NOMO-1 treated with dmso at 0.1 percent for 144 hours (cell line): Measurements from ENCODE around the gene MAGOH.
"Not testable (repeated sequence)": the region's sequence is repeated elsewhere in the genome, so short reads cannot be mapped to it uniquely, and the experiment has no call there.

ENCODE experiments used
- DNase-seq: peaks from one replicate; lab custom pipeline; 2025; ENCODE audit not compliant: unreplicated experiment; lab: John Stamatoyannopoulos, UW

MAGOH gene

GRCh38 chr1:53241828-53242227 lies 3.5 kb upstream of the MAGOH start:
- no peak for DNase-seq

GRCh38 chr1:53237638-53238037 lies 680 bp downstream of the MAGOH start:
- no peak for DNase-seq

GRCh38 chr1:53220962-53221286 lies 17.4 kb downstream of the MAGOH start:
- no peak for DNase-seq

GRCh38 chr1:53220171-53220961 lies 18.0 kb downstream of the MAGOH start, which contains the start of gene CZIB:
TSS of gene CZIB (minus strand) at chr1:53220634. CDS start at chr1:53220575, 59 bp downstream.
- peak; percentile 88 for DNase-seq

GRCh38 chr1:53219711-53220110 lies 18.6 kb downstream of the MAGOH start:
- DNase-seq: no peak

- DNase-seq: no peak
These were observed 20.1 kb downstream of the MAGOH start for GRCh38 chr1:53218201-53218600.

- no peak for DNase-seq
These were observed 23.9 kb downstream of the MAGOH start for GRCh38 chr1:53214376-53214940.

GRCh38 chr1:53210954-53211353 lies 27.4 kb downstream of the MAGOH start:
- no peak for DNase-seq

- DNase-seq: no peak
These were observed 28.0 kb downstream of the MAGOH start for GRCh38 chr1:53210352-53210751.

GRCh38 chr1:53207726-53208125 lies 30.6 kb downstream of the MAGOH start:
- DNase-seq: no peak

- DNase-seq: no peak
These were observed 31.5 kb downstream of the MAGOH start for GRCh38 chr1:53206735-53207379.

GRCh38 chr1:53206083-53206685 lies 32.1 kb downstream of the MAGOH start:
- DNase-seq: not testable (repeated sequence)

- DNase-seq: not testable (repeated sequence)
These were observed 32.8 kb downstream of the MAGOH start for GRCh38 chr1:53205496-53205895.

GRCh38 chr1:53203466-53203865 lies 34.9 kb downstream of the MAGOH start:
- no peak for DNase-seq

- DNase-seq: no peak
These were observed 40.1 kb downstream of the MAGOH start for GRCh38 chr1:53198241-53198651.

GRCh38 chr1:53197291-53198200 lies 40.8 kb downstream of the MAGOH start:
- no peak for DNase-seq

- peak; percentile 96 for DNase-seq
These were observed 41.6 kb downstream of the MAGOH start, which contains the start of gene CPT2 for GRCh38 chr1:53196485-53197290. TSS of gene CPT2 (plus strand) at chr1:53196824. CDS start at chr1:53196944, 120 bp downstream.

- DNase-seq: no peak
These were observed 42.3 kb downstream of the MAGOH start for GRCh38 chr1:53196017-53196484.

- no peak for DNase-seq
These were observed 42.9 kb downstream of the MAGOH start for GRCh38 chr1:53195246-53196016.
